Embryonic facial prominence (tissue), 1 donor: Measurements from ENCODE around the gene ZNF750.

ENCODE experiments used
- DNase-seq: peaks from one replicate; pipeline ENCODE4 v3.0.0-alpha.2; 2016; ENCODE audit errors: extremely low spot score

The ZNF750 gene

DNA sequence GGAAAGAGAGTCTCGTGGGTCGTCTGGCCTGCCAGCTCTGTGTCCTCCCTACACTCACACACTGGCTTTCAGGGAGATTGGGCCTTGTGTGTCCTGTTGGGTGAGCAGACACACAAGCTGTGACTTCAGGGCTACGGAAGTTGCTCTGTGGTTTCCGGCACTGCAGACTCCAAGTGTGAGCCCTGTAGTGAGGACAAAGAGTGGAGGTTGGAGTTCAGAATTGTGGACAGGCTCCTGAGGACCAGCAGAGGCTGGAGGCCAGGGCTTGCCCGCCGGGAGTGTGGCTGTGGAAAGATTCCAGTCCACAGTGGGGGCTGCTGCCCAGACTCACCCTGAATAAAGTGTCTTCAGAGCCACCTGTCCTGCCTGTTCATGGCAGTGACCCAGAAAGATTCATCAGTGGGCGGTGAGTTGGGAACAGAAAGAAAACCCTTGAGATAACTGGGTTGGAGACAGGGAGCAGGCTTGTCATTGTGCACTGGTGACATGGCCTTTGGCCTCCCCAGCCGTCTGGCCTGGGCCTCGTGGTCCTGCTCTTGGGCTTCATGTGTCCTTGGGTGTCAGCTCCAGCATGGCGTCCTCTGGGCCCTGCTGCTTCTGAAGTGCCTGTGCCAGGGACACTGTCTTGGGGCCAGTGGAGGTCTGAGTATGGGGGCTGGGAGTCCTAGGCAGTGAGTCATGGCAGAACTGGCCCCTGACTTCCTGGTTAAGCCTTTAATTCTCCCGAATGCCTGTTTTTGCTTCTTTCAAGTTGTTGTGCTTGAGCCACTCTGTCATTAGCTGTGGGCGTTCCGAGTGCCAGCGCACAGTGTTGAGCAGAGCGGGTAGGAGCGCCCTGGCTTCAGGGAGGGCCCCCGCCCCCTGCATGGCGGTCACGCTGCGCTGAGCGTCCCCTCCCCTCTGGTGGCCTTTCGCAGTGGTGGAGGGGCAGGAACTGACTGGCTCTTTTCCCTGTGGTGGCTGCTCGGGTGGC is 19.9 kb upstream of the ZNF750 start:
- DNase-seq, result no peak

DNA sequence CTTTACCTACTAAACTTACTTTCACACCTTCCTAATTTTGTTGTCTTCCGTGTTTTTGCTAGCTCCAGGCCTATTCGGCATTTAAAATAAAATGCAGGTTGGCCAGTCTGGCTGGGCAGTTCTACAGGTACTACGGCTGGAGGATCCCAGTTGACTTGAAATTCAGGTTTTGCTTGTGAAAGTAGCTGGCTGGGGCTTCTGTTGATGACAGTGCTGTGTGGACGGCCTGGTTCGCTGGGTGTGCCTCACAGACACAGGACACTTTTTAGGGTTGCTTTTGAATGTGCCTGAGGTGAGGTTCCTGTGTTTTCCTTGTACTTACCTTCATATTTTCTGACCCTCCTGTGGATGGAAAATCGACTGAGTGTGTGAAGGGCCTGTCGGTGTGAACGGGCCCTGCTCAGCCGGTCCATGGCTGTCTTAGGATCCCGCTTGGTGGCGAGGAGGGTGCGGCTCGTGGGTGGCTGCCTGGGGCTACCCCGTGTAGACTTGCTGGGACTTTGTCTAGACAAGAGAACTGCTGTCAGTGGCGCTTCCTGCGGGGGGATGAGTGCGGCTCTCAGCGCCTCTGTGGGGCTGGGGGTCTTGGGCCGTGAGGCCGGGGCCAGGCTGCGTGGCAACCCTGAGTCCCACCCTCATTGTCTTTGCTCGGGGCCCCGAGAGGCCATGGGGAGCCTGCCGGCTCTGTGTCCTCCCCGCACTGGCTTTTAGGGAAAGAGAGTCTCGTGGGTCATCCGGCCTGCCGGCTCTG is 18.7 kb upstream of the ZNF750 start:
- DNase-seq, result no peak

DNA sequence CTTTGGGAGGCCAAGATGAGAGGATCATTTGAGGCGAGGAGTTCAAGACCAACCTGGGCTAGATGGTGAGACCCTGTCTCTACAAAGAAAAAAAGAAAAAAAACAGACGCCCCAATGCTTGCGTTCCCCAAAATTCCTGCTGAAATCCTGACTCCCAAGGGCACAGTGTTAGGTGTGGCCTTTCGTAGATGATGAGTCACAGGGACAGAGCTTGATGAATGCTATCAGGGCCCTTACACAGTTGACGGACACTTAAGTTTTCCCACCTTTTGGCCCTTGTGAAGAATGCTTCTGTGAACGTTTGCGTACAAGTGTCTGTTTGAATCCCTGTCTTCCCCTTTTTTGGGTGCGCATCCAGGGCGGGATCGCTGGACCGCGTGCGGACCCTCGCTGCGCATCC is 16.5 kb upstream of the ZNF750 start:
- DNase-seq, result no peak

DNA sequence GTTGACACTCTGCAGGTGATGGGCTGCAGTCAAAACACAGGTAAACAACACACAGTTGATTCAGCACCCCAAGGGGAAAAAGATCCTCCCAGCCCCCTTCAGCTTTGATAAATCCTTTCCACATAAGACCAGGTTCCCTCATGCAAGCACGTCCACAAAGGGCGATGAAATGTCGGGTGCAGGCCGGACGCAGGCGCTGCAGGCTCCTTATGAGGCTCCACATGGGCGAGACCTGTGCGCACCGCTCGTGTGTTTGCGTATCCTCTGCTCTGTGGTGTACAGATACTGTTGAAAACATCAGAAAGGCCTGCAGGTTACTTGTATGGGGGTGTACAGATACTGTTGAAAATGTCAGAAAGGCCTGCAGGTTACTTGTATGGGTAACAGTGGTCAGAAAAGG is 14.4 kb upstream of the ZNF750 start:
- DNase-seq, result no peak

DNA sequence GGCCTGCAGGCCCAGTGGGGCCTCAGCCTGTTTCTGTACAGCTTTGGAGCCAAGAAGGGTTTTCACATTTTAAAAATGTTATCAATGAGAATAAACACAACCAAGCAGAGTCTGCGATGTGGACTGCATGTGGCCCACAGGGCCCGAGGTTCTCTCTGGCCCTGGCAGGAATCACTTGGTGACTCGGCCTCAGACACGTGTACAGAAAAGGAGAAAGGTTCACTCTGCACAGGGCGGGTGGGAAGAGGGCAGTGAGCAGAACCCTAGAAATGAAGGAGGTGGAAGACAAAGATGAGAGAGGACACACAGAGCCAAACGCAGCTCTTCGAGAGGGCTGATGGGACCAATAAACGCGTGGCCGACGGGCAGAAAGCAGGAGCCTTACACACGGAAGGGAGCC is 11.6 kb upstream of the ZNF750 start:
- DNase-seq, result no peak

DNA sequence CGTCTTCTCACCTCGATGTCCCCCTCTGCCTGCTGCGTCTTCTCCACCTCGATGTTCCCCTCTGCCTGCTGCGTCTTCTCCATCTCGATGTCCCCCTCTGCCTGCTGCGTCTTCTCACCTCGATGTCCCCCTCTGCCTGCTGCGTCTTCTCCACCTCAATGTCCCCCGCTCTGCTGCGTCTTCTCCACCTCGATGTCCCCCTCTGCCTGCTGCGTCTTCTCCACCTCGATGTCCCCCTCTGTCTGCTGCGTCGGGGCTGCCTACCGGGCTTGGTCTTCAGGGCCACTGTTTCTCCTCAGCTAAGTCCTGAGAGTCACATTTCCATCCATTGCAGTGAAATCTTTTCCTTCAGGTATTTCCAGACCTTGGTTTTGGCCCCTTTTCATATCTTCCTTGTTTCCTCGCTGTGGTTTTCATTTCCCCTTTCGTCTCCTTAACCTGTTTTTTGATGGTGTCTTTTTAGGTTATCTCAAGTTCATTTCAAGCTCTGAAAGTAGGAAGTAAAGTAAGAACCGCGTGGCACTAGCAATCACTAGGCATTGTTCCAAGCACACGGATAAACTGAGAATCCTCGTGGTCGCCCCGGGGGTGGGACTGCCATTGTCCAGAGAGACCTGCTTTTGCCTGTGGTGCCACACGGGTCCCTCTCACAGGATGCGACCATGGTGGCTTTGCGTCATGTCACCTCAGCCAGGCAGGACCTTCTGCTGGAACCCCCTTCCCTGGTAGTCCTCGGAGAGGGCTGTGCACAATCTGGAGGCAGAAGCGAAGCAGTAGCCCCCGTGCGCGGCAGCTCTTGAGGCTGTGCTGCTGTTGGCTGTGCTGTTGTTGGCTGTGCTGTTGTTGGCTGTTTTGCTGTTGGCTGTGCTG is 9.5 kb upstream of the ZNF750 start:
- no peak for DNase-seq

DNA sequence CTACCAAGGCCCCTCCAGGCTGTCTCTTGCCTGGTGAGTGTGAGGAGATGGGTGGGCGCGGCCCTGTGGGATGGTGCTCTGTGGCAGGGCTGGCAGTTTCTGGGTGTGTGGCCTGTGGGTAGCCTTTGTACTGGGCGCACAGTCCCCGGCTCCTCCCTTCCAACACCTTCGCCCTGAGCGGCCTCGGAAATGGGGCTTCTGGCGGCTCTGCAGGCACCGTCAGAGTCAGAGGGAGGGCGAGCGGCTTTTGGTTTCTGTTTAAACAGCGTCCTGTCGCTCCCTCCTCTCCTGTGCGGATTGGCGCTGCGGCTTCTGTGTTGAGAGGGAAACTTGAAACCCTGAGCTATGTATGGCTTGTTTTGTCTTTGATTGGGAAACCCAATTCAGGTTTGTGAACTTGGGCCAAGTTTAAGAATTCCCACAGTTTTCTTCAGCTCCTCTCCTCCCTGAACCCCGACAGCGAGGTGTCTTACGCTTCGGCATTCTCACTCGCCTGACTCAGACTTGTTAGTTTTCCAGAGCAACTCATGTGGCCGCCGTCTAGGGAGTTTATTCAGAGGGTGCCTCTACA is 8.3 kb upstream of the ZNF750 start:
- DNase-seq, result no peak

DNA sequence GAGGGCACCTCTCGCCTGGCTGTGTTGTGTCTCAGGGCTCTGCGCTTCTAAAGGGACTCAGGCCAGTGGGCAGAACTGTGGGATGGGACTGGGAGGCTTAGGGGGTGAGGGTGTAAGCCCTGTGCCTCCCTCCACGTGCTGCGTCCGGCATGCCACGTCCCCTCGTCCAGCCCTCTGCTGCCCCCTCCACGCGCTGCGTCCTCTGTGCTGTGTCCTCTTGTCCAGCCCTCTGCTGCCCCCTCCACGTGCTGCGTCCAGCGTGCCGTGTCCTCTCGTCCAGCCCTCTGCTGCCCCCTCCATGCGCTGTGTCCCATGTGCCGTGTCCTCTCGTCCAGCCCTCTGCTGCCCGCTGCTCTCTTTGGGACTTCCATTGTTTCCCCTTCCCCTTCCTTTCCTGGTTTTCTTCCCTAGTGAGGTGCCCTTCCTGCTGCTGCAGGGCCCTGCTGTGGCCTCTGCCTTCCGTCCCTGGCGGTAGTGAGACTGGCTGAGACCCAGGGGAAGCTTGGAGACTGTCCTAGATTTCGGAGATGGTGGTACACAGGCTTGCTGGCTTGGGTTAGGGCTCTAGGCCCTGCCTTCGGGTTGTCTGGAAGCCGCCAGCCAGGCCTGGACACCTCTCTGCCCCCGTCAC is 6.4 kb upstream of the ZNF750 start:
- DNase-seq, result no peak

DNA sequence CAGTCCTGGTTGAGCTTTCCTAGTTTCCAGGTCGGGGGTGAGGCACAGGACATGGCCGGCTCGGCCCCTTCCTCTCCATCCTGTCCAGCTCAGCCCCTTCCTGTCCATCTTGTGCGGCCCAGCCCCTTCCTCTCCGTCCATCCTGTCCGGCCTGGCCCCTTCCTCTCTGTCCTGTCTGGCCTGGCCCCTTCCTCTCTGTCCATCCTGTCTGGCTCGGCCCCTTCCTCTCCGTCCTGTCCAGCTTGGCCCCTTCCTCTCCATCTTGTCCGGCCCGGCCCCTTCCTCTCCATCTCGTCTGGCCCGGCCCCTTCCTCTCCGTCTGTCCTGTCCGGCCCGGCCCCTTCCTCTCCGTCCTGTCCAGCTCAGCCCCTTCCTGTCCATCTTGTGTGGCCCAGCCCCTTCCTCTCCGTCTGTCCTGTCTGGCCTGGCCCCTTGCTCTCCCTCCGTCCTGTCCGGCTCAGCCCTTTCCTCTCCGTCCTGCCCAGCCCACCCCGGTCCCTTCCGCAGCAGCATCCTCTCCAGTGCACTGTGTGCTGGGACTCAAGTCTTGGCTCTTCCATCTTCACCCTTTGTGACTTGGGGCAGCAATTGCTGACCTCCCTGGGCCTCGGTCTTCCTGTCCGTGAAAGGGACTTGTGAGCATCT is 5.5 kb upstream of the ZNF750 start:
- DNase-seq, result no peak

DNA sequence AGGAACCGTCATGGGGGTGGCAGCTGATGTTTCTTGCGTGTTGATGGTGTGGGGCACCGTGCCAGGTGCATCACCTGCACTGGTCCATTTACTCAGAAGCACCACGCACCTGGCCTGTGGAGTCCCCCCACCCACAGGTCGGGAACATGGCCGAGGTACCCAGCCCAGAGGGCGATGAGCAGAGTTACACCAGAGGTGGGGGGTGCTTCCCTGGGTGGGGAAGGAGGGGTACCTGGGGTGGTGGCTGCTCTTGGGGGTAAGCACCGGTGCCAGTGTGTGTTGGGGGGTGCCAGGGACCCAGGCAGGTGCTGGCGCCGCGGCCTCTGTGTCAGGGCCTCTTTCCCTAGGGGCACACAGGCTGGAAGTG is 5.0 kb upstream of the ZNF750 start:
- no peak for DNase-seq

DNA sequence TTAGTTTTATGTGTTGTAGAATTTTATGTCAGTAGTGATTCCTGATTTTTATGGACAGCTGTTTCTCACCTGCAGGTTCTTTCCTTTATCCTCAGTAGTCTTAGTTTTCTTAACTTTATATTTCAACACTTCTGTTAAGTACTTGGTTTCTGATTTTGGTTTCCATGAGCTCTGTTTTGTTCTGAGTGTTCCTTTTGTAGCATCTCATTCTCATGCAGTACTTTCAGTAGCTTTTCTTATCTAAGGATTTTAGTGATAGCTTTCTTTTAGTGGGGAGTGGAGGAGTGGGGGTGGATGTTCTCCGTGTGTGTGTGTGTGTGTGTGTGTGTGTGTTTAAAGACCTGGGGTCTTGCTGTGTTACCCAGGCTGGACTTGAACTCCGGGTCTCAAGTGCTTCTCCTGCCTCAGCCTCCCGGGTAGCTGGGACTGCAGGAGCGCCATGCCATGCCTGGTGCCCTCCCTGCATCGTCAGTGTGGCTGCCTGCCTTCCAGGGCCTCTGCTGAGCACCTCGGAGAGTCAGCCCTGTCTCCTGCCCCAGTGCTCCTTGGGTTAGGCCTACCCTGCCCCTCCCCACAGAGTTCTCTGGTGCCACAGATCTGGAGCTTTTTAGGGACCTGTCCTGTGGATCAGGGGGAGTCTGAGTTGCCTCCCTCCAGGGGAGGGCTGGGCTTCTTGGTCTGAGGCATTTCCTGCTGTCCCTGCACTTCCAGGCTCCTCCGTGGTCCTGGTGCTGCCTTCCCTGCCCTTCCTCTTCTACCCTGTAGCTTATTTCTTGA is 4.3 kb upstream of the ZNF750 start:
- no peak for DNase-seq

DNA sequence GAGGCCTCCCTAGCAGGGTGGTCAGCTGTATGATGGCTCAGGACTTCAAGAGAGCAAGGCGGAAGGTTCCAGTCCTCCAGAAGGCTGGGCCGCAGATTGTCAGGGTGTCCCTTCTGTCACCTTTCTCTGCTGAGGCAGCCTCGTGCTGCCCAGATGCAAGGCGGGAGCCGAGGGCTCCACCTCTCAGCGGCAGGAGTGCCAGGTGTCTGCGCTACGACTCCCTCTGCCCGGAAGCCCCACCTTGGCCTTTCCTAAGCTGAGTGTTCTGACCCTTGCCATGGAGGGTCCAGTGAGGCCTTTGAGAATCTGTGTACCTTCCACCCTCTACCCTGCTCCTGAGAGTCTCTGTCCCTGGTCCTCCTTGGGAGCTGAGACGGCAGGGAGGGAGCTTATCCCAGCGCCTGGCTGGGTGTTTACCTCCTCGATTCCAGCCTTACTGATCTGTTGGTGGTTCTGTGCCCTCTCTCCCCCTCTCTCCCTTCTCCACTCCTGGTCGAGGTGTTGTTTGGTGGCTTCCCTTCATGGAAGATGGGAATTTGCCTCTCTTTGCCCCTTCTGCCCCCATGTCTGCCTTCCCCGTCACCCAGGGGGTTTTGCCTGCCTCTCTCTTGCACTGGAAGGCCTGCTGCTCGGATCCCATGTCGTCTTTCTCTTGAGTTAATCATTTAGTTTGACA is 2.2 kb upstream of the ZNF750 start:
- no peak for DNase-seq

DNA sequence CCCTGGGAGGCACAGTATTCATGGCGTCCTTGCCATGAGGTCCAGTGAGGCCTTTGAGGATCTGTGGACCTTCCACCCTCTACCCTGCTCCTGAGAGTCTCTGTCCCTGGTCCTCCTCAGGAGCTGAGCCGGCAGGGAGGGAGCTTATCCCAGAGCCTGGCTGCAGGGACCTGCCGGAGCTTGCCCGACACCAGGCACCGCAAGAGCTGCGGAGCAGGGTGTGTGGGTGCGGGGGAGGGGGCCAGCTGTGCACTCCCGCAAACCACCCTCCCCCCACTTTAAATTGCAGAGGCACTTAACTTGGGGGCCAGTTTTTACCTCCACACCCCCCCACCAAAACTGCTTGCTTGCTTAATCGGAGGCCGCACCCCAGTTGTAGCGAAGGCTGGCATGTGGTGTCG is 609 bp upstream of the ZNF750 start:
- DNase-seq, result no peak

DNA sequence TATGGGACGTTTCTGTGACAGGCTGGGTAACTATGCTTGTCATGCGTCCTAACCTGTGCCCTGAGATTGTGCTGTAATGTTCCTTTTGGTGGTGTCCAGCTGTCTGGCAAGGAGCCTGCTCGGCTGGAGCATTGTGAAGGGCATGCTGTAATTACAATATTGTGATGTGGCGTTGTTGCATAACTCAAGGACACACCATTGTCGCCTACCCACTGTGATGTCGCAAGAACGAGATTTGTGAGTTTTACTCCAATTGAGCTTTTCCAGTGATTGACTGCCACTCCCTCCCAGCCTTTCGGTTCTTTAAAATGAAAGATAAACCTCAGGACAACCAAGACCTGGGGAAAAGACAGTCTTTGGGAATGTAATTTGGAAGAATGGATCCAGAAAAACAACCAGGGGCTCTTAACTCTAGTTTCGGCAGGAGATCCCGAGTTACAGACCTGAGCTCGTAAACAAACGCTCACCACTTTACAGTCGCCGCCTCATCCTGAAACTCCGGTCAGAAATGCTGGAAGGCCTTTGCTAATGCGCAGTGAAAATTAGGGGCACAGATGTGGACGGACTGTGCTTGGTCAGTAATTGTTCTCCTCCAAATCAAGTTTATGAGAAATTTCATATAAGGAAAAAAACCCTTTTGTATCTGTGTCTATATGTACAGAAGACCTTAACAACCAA is 1.3 kb downstream of the ZNF750 start:
- no peak for DNase-seq

DNA sequence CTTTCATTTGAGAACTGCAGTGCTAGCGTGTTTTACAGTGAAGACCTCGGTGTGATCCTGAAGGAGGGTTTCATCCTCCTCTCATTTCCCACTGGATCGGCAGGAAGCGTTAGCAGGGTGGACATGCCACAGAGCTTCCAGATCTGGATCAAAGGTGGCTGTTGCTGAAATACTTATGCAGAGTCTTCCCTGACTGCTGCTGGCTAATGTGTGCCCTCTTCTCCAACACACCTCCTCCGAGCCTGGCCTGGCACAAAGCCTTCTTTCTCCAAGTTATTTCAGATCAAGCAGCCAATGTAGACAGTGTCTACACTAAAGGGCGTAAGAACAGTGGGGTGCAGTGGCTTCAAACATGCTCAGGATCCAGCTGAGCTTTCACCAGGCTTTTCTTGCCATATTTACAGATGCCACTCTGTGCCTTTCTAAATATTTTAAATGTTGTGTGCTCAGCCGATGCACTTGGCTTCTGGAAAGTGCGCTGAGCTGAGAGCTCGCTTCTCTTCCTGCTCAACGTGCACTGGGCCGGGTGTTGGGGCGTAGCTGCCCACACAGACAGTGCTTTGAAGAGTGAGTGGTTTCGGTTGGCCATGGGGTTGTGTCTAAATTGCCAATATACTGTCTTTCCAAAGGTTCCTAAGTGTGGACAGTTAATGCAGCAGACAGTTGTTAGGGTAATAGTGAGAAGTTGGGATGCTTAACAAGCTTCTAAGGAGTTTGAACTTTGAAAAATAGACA is 2.1 kb downstream of the ZNF750 start:
- no peak for DNase-seq

DNA sequence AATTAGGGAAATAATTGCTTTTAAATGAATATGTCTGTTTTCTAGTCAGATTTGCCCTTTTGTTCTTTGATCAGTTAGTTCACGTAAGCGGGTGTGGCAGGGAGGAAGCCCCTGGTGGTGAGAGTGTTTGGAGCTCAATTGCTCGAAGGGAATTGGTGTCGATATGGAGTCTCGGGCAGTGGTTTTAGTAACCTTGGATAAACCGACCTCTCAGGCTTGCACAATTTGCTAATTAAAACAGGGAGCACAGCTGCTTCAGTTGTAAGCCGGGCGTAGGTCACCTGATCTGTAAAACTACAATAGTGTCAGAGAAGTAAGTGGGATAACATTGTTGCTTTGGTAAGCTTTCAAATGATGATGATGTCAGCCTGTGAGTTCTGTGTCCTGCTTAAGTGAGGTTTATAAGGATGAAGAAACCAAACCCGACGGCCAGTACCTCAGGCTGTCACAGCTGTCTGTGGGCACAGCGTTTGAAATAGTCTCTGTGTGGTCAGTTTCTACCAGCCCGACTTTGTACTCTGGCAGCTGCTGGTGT is 2.9 kb downstream of the ZNF750 start:
- no peak for DNase-seq

DNA sequence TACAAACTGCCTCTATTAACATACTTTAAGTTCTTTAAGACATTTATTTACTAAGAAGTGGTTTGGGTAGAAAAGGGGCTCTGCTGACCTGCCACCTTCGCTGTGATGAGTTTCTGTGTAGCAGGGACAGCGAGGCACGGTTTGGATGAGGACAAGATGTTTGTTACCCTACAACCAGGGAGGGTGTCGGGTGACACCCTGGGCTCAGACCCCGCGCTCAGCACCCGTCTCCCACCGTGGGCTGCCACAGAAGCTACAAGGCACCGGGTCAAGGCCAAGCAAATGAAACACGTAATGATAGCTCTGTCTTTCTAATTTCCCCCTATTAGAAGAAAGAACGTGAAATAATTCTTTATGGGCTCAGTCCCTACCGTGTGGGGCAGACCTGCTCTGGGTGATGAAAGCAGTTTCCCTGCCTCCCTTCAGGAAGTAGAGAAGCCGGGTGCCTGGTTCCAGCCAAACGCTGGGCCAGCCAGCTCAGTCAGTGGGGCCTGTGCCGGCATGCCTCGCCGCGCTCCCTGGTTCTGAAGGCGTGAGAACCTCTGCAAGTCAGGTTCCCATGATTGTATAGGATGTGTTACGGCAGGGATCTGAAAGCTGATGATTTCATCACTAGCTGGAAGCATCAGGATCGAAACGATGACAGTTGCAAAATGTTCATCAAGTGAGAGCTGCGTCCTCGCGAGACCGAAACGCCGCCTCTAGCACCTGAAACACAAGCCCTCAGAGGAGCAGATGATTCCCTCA is 3.9 kb downstream of the ZNF750 start:
- no peak for DNase-seq
